OCI-M2 (cell line): Measurements from ENCODE around the gene ATG101.

Experiments
- DNase-seq: peaks from one replicate; lab custom pipeline; 2025; ENCODE audit not compliant: unreplicated experiment; lab: John Stamatoyannopoulos, UW

The ATG101 gene

DNA sequence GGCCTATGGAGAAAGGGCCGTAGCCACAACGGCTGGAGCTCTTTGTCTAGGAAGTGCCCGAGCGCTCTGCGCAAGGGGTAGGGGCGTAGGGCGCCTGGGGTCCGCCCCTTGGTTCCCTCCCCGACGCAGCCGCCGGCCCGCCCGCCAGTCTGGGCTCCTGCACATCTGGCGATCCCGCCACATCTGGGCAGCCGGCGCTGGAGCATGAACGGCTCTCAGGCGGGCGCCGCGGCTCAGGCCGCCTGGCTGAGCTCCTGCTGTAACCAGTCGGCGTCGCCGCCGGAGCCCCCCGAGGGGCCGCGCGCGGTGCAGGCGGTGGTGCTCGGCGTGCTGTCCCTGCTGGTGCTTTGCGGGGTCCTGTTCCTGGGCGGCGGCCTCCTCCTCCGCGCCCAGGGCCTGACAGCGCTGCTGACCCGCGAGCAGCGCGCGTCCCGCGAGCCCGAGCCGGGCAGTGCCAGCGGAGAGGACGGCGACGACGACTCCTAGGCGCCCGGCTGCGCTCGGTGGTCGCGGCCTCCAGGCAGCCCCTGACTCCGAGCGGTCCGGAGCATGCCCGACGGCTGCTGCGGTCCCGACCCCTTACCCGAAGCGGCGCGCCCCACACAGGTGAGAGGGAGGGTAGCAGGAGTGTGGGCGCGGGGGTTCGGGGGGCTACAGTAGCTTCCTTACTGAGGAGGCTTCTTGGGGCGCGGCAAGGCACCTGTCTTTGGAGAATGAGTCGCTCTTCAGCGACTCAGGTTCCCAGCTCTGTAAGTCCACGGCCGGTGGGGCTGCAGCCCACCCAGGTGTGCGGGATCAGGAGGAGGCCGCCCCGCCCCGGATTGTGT lies 10.0 kb downstream of the ATG101 start, which contains the start of gene SMIM41:
SMIM41 (plus strand) TSS at position 129 of the 827 bp plus-strand sequence; CDS start at position 205, 76 bp downstream.
- DNase-seq = no peak

DNA sequence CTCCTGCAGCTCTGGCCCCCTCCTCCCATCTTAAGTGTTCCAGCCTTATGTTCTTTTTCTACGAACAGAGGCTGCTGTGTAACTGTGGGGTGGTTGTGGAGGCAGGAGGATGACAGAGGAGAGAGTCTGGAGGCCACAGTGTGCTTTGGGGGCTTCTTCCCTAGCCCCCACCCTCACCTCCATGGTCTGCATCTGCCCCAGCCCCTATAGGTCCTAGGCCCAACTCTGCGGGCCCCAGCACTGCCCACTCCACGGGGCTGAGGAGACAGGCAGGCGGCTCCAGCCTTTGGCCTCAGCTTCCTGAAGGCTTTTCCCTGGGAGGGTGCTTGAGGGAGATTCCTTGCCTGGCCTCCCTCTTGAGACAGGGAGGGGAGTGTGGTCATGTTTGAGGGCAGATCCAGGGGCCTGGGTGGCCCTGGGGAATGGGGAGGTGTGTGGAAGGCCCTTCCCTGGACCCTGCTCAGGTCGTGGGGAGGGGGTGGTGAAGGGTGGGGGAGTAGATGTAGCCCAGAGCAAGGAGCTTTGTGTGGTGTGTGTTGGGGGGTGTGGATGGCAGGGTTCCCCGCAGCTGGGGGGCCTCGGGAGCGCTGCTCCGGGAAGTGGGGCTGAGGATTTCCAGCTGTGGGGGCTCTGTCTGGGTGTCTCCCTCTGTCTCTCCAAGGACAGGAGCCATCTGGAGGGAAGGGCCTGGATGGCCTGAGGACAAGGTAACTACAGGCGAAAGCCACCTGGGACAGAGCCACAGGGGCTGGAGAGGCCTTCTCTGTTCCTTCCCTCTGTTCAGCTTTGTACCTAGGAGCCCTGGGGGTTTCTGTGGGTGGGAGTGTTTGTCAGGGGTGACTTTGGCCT lies 10.8 kb downstream of the ATG101 start:
- no peak for DNase-seq

GRCh38 chr12:52081263-52081733 lies 11.5 kb downstream of the ATG101 start:
- DNase-seq = no peak

DNA sequence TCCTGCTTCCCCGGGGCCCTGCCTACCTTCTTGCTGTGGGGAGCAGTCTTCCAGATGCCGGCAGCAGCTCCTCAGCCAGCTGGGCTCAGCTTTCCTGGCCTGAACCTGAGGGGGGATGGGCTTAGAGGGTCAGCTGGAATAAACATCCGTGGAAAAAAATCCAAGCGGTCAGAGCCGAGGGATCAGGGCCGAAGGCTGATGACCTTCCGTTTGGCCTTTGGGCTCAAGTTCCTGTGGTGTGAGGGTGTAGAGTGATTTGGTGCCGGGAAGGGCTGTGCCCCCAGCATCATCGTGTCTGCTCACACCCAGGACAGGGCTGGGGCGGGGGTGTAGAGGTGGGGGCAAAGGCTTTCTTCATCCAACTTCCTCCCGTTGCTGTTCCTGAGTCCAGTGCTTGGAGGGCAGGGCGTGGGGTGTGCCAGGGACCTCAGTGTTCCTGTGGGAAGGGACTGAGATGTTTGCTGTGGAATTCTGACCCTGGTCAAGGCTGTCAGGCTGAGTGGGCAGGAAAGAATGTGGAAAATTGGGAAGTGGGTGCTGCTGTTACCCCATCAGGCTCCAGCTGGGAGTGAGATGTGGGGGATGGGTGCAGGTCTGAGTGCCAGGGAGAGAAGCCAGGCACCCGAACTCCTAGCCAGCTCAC lies 12.4 kb downstream of the ATG101 start:
- no peak for DNase-seq

DNA sequence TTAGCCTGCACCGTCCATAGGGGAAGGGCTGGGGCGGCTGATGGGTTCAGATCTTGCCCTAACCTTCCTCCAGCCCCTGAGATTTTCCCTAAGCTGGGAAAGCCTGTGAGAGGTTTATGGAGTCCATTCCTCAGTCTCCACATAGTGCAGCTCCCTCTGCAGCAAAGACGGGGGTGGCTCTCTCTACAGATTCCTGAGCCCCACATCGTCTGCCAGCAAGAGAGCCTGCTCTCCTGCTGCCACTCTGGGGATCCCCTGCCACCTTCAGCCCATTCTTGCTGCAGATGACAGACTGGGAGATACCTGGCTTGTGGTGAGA lies 12.8 kb downstream of the ATG101 start:
- DNase-seq = no peak

DNA sequence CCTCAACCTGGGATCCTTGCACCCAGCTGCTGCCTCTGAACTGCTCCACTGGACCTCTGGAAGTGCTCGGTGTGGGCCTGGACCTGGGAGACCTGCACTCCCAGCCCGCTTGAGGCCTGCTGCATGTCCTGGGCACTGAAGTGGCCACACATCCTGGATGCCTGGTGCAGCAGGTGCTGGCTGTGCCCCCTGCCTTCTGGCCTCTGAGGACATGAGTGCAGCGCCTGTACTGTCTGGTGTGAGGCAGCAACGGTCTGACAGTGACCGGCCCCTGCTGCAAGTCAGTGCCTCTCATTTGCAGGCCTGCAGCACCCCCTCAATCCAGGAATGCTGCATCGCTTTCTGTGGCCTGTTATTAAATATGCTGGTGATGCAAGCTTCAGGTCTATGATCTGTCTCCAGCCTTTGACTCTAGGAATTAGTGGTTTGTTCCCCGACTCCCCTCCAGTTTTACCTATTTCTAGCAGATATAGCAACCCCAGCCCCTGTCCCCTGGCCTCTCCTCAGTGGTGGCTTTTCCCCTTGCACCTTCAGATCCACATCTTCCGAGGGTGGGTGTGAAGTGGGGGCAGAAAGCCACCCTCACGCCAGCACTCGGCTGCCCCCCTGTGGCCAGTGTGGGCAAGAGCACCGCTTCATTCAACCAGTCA lies 13.3 kb downstream of the ATG101 start:
- no peak for DNase-seq

GRCh38 chr12:52083638-52083996 lies 13.8 kb downstream of the ATG101 start:
- no peak for DNase-seq

GRCh38 chr12:52084491-52085231 lies 14.9 kb downstream of the ATG101 start:
- no peak for DNase-seq

DNA sequence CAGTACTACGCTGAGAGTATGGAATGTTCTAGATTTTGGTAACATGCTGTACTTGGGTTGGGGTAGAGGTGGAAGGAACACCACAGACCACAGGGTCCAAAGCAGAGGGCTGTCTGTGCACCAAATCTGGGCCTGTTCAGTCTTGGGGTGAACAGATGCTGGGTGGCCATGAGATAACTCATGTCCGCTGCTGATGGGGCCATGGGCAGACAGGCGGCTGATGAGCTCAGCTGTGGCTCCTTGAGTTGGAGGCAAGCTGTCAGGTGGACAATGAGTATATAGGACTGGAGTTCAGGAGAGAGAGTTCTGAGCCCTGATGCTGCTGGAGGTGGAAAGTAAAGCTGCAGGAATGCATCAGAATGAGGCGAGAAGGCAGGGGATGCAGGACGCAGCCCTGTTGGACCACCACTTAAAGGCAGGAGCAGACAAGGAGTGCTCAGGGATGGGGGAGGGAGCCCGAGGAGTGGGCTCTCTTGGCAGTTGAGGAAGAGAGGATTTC lies 16.0 kb downstream of the ATG101 start:
- no peak for DNase-seq

DNA sequence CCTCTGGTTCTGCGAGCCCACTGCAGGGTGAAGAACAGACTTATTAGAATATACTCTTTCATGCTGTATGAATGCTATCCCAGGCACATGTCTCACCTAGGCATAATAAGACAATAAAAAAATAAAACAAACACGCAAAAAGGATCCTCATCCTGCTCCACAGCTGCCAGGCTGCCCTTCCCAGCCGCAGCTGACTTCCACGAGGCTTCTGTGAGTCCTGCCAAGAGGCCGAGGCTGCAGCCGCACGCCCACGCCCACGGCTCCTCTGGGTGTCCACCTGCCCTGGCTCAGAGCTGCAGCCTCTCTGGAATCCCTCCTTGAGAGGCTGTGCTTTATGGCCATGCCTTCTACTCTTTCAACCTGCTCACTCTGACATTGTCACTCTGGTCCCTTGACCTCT lies 16.6 kb downstream of the ATG101 start:
- no peak for DNase-seq

DNA sequence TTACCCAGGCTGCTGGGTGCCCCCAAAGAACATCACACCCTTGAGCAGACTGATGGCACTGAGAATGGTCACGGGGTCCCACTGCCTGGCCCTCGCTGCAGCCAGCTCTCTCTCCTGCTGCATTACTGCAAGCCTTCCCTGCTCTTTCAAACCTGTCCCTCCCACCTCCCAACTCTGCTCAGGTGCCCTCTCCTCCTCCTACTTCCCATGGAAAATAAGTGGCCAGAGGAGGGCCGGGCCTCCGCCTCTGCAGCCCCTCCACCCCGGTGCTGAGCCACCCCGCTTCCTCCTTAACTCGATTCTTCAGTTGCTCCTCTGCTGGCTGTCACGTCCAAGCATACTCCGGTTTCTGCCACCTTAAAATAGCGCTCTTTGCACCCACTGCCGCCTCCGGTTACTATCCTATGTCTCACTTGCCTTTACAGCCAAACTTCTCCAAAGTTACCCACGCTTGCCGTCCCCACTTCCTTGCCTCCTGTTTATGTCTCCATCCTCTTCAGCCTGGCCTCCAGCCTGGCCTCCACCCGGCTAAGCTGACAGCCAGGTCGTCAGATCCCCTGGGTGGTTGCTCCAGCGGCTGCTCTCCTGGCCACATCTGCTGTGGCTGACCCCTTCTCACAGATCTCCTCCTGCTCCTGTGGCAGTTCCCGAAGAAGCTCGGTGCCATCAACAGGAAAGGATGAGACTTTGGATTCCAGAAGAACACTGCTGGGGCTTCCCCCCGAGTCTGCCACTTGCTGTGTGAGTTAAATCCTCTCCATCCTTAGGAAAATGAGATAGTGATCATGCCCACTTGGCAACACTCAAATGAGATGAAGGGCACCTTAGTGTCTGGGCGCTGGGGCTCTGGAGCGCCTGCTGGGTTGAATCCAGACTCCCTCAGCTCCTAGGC lies 17.4 kb downstream of the ATG101 start:
- DNase-seq = no peak

GRCh38 chr12:52087961-52088820 lies 18.4 kb downstream of the ATG101 start:
- DNase-seq = no peak

DNA sequence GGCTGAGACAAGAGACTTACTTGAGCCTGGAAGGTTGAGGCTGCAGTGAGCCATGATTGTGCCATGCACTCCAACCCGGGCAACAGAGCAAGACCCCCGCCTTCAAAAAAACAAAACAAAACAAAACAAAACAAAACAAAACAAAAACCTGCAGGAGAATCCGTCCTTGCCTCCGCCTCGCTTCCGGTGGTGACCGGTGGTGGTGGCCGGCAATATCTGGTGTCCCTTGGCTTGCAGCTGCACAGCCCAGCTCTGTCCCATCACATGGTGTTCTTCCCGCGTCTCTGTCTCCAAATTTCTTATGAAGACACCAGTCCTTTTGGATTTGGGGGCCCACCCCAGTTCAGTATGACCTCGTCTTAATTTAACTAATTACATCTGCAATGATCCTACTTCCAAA lies 19.7 kb downstream of the ATG101 start:
- no peak for DNase-seq

- no peak for DNase-seq
These were observed 20.5 kb downstream of the ATG101 start for GRCh38 chr12:52090291-52090690.

GRCh38 chr12:52091061-52091460 lies 21.3 kb downstream of the ATG101 start:
- no peak for DNase-seq

- no peak for DNase-seq
These were observed 22.1 kb downstream of the ATG101 start for GRCh38 chr12:52091869-52092268.

DNA sequence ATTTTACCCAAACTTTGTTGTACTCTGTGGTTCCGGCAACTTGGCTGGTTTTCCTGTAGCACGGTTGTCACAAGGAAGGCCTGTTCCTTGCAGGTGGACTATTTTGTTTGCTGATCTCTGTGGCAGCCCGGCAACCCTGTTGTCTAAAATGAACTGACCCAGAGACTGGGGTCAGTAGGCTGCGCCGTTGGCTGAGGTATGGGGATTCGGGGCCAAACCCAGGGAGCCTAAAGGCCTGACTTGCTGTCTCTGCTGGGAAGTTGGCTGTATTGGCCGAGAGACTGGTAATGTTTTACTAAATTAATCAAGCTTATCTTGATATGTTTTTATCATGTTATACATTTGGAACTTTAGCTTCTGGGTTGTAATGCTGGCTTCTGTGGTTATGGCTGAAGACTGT lies 23.6 kb downstream of the ATG101 start:
- DNase-seq = no peak

DNA sequence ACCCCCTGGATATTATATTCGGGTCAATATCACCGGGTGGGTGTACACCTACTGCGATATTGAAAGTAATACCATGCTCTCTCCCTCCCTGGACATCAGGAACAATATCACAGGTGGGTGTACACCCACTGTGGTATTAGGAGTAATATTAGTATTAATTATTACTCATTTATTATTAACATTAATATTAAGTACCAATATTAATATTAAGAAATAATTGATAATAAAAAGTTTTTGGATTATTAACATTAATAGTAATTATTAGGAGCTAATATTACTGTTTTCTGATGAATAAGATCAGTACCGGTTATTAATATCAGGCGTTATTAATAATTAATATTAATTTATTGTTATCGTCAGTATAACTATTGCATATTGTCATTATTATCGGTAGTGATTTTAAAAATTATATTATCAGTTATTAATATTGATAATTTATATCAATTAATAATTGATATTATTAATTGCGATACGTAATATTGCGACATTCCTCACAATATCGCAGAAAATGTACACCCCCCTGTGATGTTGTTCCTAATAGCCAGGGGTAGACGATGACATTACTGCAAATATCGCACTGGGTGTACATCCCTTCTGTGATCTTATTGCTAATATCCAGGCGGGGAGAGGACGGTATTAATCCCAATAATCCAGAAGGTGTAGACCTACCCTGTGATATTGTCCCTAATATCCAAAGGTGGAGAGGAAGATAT lies 26.7 kb downstream of the ATG101 start:
- no peak for DNase-seq
